HG03103 (cell line): ENCODE data around the gene HTR3C.

Experiments
- ATAC-seq: cut with Tn5 transposase; IDR thresholded peaks from one replicate; pipeline ENCODE4 v1.9.1; 2021; ENCODE audit warnings: low read depth; ENCODE audit not compliant: unreplicated experiment

Gene HTR3C

GRCh38 chr3:184082465-184082864 is 29.6 kb downstream of the HTR3C start:
- ATAC-seq, result no peak

GRCh38 chr3:184085389-184085852 is 32.6 kb downstream of the HTR3C start:
- no peak for ATAC-seq

- no peak for ATAC-seq
Observed at GRCh38 chr3:184092199-184092598, 39.4 kb downstream of the HTR3C start.

GRCh38 chr3:184096811-184097383 is 44.0 kb downstream of the HTR3C start, which contains the start of gene HTR3E:
TSS of gene HTR3E (plus strand) at chr3:184097064. CDS start at chr3:184097530, 466 bp downstream.
- no peak for ATAC-seq

GRCh38 chr3:184097556-184097955 is 44.7 kb downstream of the HTR3C start:
- ATAC-seq, result no peak

- no peak for ATAC-seq
Observed at GRCh38 chr3:184099806-184100686, 47.2 kb downstream of the HTR3C start.
